Measurements from ENCODE around the gene SMYD5. TPM values are rescaled to one million over a fixed set of nuclear protein-coding genes. Genes with fewer than 3 reads are reported as not detected.

The SMYD5 gene
- total RNA-seq, 1 donor from 2014 or later = 15.4 TPM

- intact Hi-C loops (cut with micrococcal nuclease) = no loop called here
- no peak for ATAC-seq
- DNase-seq = no peak
Measured at GRCh38 chr2:73268366-73268829, 54.4 kb downstream of the SMYD5 start.

GRCh38 chr2:73268830-73269685 lies 55.0 kb downstream of the SMYD5 start:
- ATAC-seq (peak; percentile 35), DNase-seq (no peak)
- intact Hi-C loops (cut with micrococcal nuclease) = no loop called here

- no peak for ATAC-seq
Measured at GRCh38 chr2:73269686-73270465, 55.8 kb downstream of the SMYD5 start.

GRCh38 chr2:73272270-73272669 lies 58.2 kb downstream of the SMYD5 start:
- no peak for DNase-seq
- intact Hi-C loops (cut with micrococcal nuclease) = no loop called here
- no peak for ATAC-seq

More at GRCh38 chr2:73269686-73270465, 55.8 kb downstream of the SMYD5 start:
- intact Hi-C loops (cut with micrococcal nuclease) = no loop called here
- DNase-seq = no peak

Other genes starting within 250 kb of the SMYD5 start
- gene SFXN5, start 142.5 kb upstream of the SMYD5 start, total RNA-seq = 8.6 TPM
- 19.4 TPM for gene RAB11FIP5, start 101.3 kb upstream of the SMYD5 start, total RNA-seq
- gene NOTO, start 11.7 kb upstream of the SMYD5 start, total RNA-seq = not detected
- gene PRADC1, start 19.0 kb downstream of the SMYD5 start, total RNA-seq = 97.7 TPM
- 216 TPM for gene CCT7, start 20.1 kb downstream of the SMYD5 start, total RNA-seq
- gene FBXO41, start 70.2 kb downstream of the SMYD5 start, total RNA-seq = 0.69 TPM
- gene EGR4, start 79.3 kb downstream of the SMYD5 start, total RNA-seq = not detected
- gene ALMS1, start 171.6 kb downstream of the SMYD5 start, total RNA-seq = 7.6 TPM